ENCODE measurements around the gene NFIX. TPM values are rescaled to one million over a fixed set of nuclear protein-coding genes. Genes with fewer than 3 reads are reported as not detected.

Gene NFIX
- total RNA-seq, 1 experiment from 2014 or later = 69.7 TPM

DNA sequence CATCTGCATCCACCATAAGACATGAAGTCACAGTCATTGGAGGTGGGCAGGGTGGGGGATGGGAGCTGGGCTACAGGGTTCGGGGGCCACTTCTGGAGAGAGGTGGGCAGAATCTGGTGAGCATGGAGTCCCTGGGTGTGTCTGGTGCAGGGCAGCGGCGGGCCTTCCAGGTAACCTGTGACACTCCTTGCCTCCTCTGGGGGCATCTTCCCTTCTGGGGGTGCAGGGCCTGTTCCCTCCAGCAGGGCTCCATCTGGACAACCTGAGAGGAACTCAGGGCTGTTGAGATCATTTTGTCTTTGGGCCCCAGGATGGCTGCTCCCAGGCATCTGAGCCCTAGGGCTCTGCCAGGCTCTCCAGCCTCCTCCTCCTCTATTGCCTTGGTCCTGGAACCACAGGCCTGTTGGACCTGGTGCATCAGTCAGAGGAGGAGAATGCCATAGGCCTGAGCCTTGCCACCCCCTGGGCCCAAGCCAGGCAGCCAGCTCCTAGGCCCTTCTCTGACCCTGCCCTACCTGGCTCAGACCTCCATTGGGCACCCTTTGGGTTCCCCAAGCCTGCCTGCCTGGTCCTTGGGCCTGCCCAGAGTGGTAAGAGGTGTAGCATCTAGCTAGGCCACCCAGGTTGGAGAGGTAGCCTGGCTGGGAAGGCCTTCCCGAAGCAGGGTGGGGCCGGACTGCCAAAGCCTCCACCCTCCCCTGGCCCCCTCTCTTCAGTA lies 94.0 kb downstream of the NFIX start:
- TF ChIP-seq, protein P1, sequence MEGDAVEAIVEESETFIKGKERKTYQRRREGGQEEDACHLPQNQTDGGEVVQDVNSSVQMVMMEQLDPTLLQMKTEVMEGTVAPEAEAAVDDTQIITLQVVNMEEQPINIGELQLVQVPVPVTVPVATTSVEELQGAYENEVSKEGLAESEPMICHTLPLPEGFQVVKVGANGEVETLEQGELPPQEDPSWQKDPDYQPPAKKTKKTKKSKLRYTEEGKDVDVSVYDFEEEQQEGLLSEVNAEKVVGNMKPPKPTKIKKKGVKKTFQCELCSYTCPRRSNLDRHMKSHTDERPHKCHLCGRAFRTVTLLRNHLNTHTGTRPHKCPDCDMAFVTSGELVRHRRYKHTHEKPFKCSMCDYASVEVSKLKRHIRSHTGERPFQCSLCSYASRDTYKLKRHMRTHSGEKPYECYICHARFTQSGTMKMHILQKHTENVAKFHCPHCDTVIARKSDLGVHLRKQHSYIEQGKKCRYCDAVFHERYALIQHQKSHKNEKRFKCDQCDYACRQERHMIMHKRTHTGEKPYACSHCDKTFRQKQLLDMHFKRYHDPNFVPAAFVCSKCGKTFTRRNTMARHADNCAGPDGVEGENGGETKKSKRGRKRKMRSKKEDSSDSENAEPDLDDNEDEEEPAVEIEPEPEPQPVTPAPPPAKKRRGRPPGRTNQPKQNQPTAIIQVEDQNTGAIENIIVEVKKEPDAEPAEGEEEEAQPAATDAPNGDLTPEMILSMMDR (conservative IDR thresholded peaks at IDR 0.05; ENCODE audit: low read depth, low read length) = peak; percentile 44; the same call in 1 of the 2 replicates
- no peak for TF ChIP-seq EZH2 (IDR thresholded peaks at IDR 0.05; ENCODE audit: borderline replicate concordance, low read depth, low read length, poor library complexity, severe bottlenecking)
- DNase-seq (ENCODE audit: low spot score) = peak; percentile 50
- Histone ChIP-seq H3K27me3 (replicated peaks; ENCODE audit: insufficient read depth, low read depth, low read length, poor library complexity) (no peaks in the 10 kb centered on the region), H3K36me3 (ENCODE audit: insufficient read depth, low read length, poor library complexity, severe bottlenecking) (no peaks in the 10 kb centered on the region), H3K4me1 (ENCODE audit: insufficient read depth, low read length, poor library complexity, severe bottlenecking) (peaks cover 30% of the 10 kb centered on the region), H3K9me3 (ENCODE audit: low read depth, low read length, poor library complexity, severe bottlenecking) (no peaks in the 10 kb centered on the region), H3K27ac (ENCODE audit: low read depth, low read length, poor library complexity, severe bottlenecking) (no peak overlapping the region), H3K4me3 (ENCODE audit: low read depth, low read length, poor library complexity, severe bottlenecking) (no peak overlapping the region)
- ChIA-PET POLR2A (ENCODE audit: low non-redundant PET) (no interaction called here), CTCF (no interaction called here)
- intact Hi-C loops (cut with micrococcal nuclease; ENCODE audit: unreplicated experiment) = no loop called here
- BruUV-seq (replicated peaks) = no TSS peak

DNA sequence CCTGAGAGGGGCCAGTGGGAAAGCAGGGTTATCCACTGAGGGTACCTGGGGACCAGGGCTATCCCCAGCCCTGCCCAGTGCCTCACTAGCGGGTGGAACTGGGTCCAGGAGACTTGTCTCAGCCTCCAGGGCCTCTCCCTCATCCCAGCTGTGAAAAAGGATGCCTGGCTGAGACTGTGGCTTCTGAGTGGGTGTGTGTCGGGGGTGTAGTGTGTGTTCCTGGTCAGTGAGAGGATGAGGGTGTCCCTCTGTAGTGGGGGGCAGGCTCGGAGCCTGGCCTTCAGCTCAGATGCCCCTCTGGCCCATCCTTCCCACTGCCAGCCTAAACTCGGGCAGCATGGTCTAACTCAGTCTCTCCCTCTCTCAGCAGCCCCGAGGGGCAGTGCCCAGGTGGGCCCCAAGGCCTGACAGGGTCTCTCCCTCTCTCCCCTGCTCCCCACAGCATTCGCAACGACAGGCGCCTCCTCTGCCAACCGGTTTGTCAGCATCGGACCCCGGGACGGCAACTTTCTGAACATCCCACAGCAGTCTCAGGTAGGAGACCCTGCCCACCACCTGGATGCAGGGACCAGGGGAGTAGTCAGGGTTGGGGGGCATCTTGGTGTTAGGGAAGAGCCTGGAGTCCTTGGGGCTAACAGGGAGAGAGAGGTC lies 94.7 kb downstream of the NFIX start:
- Histone ChIP-seq H3K27me3 (replicated peaks; ENCODE audit: insufficient read depth, low read depth, low read length, poor library complexity) (no peaks in the 10 kb centered on the region), H3K4me3 (ENCODE audit: low read depth, low read length, poor library complexity, severe bottlenecking) (no peak overlapping the region), H3K36me3 (ENCODE audit: insufficient read depth, low read length, poor library complexity, severe bottlenecking) (no peaks in the 10 kb centered on the region), H3K4me1 (ENCODE audit: insufficient read depth, low read length, poor library complexity, severe bottlenecking) (peaks cover 32% of the 10 kb centered on the region), H3K27ac (ENCODE audit: low read depth, low read length, poor library complexity, severe bottlenecking) (peak overlapping the region; percentile 41), H3K9me3 (ENCODE audit: low read depth, low read length, poor library complexity, severe bottlenecking) (no peaks in the 10 kb centered on the region)
- TF ChIP-seq, protein P1 (conservative IDR thresholded peaks at IDR 0.05; ENCODE audit: low read depth, low read length) = no peak
- TF ChIP-seq EZH2 (IDR thresholded peaks at IDR 0.05; ENCODE audit: borderline replicate concordance, low read depth, low read length, poor library complexity, severe bottlenecking) = no peak
- ChIA-PET POLR2A (ENCODE audit: low non-redundant PET) (no interaction called here), CTCF (no interaction called here)
- intact Hi-C loops (cut with micrococcal nuclease; ENCODE audit: unreplicated experiment) = loop anchor here (5.0 kb wide), 1 partner anchor 58 kb away; no protein-coding TSS in a partner anchor
- DNase-seq (ENCODE audit: low spot score) = no peak
- BruUV-seq (replicated peaks) = no TSS peak

DNA sequence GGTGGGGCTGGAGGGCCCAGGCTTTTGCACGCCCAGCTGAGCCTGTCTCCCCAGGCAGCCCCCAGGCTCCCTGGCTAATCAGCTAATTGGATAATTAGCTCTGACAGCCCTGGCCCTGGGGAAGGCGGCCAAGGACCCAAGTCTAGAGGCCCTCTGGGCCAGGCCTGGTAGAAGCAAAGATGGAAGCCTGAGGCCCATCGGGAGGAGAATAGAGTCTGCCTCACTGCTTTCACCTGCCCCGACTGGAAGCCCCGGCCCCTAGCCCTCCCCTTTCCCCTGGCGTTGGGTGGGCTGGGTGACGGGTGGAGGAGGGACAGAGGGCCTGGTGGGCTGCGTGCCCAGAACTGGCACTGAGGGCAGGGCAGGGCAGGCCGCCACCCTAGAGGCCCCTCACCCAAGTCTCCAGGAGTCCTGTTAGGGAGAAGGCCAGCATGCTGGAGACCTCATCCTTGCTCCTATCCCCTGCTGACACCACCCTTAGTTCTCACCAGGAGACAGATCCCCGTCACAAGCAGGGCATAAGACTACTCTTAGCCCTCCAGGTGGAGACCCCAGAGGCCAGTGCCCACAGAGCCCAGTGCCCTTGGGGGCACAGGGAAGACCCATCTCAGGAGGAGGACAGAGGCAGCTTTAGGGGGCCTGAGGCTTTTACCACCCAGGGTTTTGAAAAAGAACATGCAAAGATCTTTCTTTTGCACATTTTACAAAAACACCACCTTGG lies 95.4 kb downstream of the NFIX start:
- BruUV-seq (replicated peaks) = no TSS peak
- Histone ChIP-seq H3K27ac (ENCODE audit: low read depth, low read length, poor library complexity, severe bottlenecking) (peak overlapping the region; percentile 41), H3K9me3 (ENCODE audit: low read depth, low read length, poor library complexity, severe bottlenecking) (no peaks in the 10 kb centered on the region), H3K4me3 (ENCODE audit: low read depth, low read length, poor library complexity, severe bottlenecking) (no peak overlapping the region), H3K27me3 (replicated peaks; ENCODE audit: insufficient read depth, low read depth, low read length, poor library complexity) (no peaks in the 10 kb centered on the region), H3K4me1 (ENCODE audit: insufficient read depth, low read length, poor library complexity, severe bottlenecking) (peaks cover 35% of the 10 kb centered on the region), H3K36me3 (ENCODE audit: insufficient read depth, low read length, poor library complexity, severe bottlenecking) (no peaks in the 10 kb centered on the region)
- ChIA-PET POLR2A (ENCODE audit: low non-redundant PET) (no interaction called here), CTCF (interaction anchor here (0.5 to 2.0 kb wide), 2 partner anchors 64 to 113 kb away, joined by 5 to 33 read pairs; no protein-coding TSS in a partner anchor)
- DNase-seq (ENCODE audit: low spot score) = no peak
- intact Hi-C loops (cut with micrococcal nuclease; ENCODE audit: unreplicated experiment) = loop anchor here (5.0 kb wide), 1 partner anchor 58 kb away; no protein-coding TSS in a partner anchor
- TF ChIP-seq, protein P1 (conservative IDR thresholded peaks at IDR 0.05; ENCODE audit: low read depth, low read length) = no peak
- no peak for TF ChIP-seq EZH2 (IDR thresholded peaks at IDR 0.05; ENCODE audit: borderline replicate concordance, low read depth, low read length, poor library complexity, severe bottlenecking)

Data from A673 (cell line).